Retina (tissue), 1 donor: ENCODE data around the gene ABLIM2.
"Not testable (repeated sequence)": the region's sequence is repeated elsewhere in the genome, so short reads cannot be mapped to it uniquely, and the experiment has no call there.

ENCODE experiments used
- DNase-seq: peaks from one replicate; pipeline ENCODE4 v3.0.0-alpha.2; 2016

ABLIM2 gene

DNA sequence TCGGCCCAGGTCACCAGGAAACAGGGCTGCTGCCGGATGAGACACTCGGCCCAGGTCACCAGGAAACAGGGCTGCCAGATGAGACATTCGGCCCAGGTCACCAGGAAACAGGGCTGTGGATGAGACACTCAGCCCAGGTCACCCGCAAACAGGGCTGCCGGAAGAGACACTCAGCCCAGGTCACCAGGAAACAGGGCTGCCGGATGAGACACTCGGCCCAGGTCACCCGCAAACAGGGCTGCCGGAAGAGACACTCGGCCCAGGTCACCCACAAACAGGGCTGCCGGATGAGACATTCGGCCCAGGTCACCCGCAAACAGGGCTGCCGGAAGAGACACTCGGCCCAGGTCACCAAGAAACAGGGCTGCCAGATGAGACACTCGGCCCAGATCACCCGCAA lies 240.4 kb downstream of the ABLIM2 start:
- not testable (repeated sequence) for DNase-seq

- DNase-seq = no peak
Observed at GRCh38 chr4:7917669-7918068, 240.9 kb downstream of the ABLIM2 start.

DNA sequence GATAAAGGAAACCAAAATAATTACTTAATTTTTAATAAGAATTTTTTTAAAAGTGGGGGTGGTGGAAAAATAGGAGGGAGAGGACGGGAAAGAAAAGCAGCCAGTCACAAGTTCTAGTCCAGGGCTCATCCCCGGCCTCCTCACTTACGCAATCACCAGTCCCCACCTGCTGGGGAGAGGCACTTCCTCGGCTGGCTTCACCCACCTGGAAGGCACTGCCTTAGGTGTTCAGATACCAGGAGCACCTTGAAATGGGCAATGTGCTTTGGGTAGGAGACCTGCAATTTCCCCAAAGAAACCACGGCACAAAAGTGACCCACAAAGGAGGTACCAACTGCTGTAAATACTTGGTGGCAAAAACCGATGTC lies 242.8 kb downstream of the ABLIM2 start:
- DNase-seq = no peak
